ENCODE measurements around the gene PPP1R13B. TPM values are rescaled to one million over a fixed set of nuclear protein-coding genes. Genes with fewer than 3 reads are reported as not detected.

Gene PPP1R13B
- polyA plus RNA-seq, 1 of the 3 experiments (the other 2 are of a cell fraction), result 5.7 TPM

GRCh38 chr14:103896578-103896977 is 49.2 kb upstream of the PPP1R13B start:
- CTCF ChIA-PET, result interaction anchor here (2.0 kb wide), 1 partner anchor 88 kb away, joined by 6 read pairs; no protein-coding TSS in a partner anchor
- 59% methylated on average over 6 of the region's 6 CpGs for WGBS (ENCODE audit: low lambda C conversion rate)
- Histone ChIP-seq H3K27me3 (ENCODE audit: insufficient read depth) (no peaks in the 10 kb centered on the region), H3F3A (replicated peaks; ENCODE audit: insufficient read depth) (no peaks in the 10 kb centered on the region), H3K36me3 (replicated peaks in 1 of 2; ENCODE audit: control insufficient read depth in 1 of 2, insufficient read depth in 2 of 2, low read length in 1 of 2) (no peaks in the 10 kb centered on the region), H3K27ac (ENCODE audit: low read depth in 2 of 2, low read length in 1 of 2) (no peak overlapping the region), H3K4me1 (ENCODE audit: control insufficient read depth in 1 of 2, insufficient read depth in 2 of 2, low read depth in 1 of 2, low read length in 1 of 2) (peaks cover 0 to 2% of the 10 kb centered on the region in 2 experiments; a peak in 1 of 4 replicates), H2AFZ (ENCODE audit: low read depth) (no peak overlapping the region), H3K9me3 (no peaks in the 10 kb centered on the region), H3K9ac (no peak overlapping the region), H4K20me1 (ENCODE audit: insufficient read depth) (no peaks in the 10 kb centered on the region), H3K79me2 (ENCODE audit: insufficient read depth) (no peaks in the 10 kb centered on the region), H3K4me3 (ENCODE audit: low read depth in 2 of 2, low read length in 1 of 2) (no peak overlapping the region), H3K9me2 (no peaks in the 10 kb centered on the region), H3K4me2 (no peak overlapping the region)
- TF ChIP-seq POLR2AphosphoS5 (IDR thresholded peaks at IDR 0.05; ENCODE audit: low read depth, low read length) (no peak), SMC3 (IDR thresholded peaks at IDR 0.05; ENCODE audit: low read depth, low read length) (no peak), IRF3 (IDR thresholded peaks at IDR 0.05; ENCODE audit: low read depth, low read length) (no peak), SIN3A (IDR thresholded peaks at IDR 0.05; ENCODE audit: borderline replicate concordance, low read depth, low read length) (no peak), NFIC (IDR thresholded peaks at IDR 0.05; ENCODE audit: borderline replicate concordance) (no peak), TEAD4 (IDR thresholded peaks at IDR 0.05; ENCODE audit: borderline replicate concordance, insufficient read depth) (no peak), USF2 (IDR thresholded peaks at IDR 0.05; ENCODE audit: borderline replicate concordance, low read depth, low read length) (no peak), JUND (IDR thresholded peaks at IDR 0.05) (no peak), FOXJ3 (CRISPR knock-in tag; IDR thresholded peaks at IDR 0.05) (no peak), REST (IDR thresholded peaks at IDR 0.05; ENCODE audit: low read depth, low read length) (no peak), ZBTB33 (IDR thresholded peaks at IDR 0.05; ENCODE audit: borderline replicate concordance, low read depth) (no peak), TCF12 (IDR thresholded peaks at IDR 0.05) (no peak), USF1 (IDR thresholded peaks at IDR 0.05; ENCODE audit: borderline replicate concordance, low read depth) (no peak), RAD21 (IDR thresholded peaks at IDR 0.05; ENCODE audit: low read length) (no peak), RFX5 (IDR thresholded peaks at IDR 0.05; ENCODE audit: low read length) (no peak), MXI1 (IDR thresholded peaks at IDR 0.05; ENCODE audit: low read depth, low read length) (no peak), EZH2phosphoT487 (IDR thresholded peaks at IDR 0.05; ENCODE audit: borderline replicate concordance, low read depth) (no peak), RCOR1 (IDR thresholded peaks at IDR 0.05; ENCODE audit: low read length) (no peak)
- TF ChIP-seq, protein P1, sequence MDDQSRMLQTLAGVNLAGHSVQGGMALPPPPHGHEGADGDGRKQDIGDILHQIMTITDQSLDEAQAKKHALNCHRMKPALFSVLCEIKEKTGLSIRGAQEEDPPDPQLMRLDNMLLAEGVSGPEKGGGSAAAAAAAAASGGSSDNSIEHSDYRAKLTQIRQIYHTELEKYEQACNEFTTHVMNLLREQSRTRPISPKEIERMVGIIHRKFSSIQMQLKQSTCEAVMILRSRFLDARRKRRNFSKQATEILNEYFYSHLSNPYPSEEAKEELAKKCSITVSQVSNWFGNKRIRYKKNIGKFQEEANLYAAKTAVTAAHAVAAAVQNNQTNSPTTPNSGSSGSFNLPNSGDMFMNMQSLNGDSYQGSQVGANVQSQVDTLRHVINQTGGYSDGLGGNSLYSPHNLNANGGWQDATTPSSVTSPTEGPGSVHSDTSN (IDR thresholded peaks at IDR 0.05), result no peak
- POLR2A ChIA-PET, result no interaction called here
- DNase-seq, result peak; percentile 32
